NCI-H2107 (cell line): ENCODE data around the gene SMO.

Experiments
- DNase-seq: peaks from one replicate; lab custom pipeline; 2025; lab: John Stamatoyannopoulos, UW

Gene SMO

GRCh38 chr7:129188372-129188891 is at the start of gene SMO:
Gene SMO, plus strand, starts transcription at chr7:129188633. Its CDS starts 519 bp downstream, at chr7:129189152.
- DNase-seq = peak; percentile 20

DNA sequence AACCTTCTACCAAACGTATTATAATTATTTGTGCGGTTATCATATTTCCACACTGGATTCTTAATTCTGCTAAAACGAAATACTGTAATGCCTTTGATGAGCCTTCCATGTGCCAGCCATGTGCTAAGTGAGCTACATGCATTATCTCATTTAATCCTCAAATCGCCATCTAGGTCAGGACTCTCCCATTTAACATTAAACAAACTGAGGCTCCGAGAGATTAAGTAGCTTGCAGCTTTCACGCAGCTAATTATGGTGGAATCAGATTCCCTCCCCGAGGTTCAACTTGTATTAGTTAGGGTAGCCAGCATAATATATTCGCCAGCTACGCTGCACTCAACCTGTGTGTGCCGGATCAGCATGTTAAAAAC is 44.7 kb upstream of the SMO start:
- no peak for DNase-seq

GRCh38 chr7:129144095-129144833 is 44.2 kb upstream of the SMO start, which contains the start of gene TSPAN33:
Gene TSPAN33, plus strand, starts transcription at chr7:129144707. Its CDS starts 274 bp downstream, at chr7:129144981.
- DNase-seq = peak; percentile 81

GRCh38 chr7:129144834-129145668 is 43.4 kb upstream of the SMO start:
- no peak for DNase-seq

DNA sequence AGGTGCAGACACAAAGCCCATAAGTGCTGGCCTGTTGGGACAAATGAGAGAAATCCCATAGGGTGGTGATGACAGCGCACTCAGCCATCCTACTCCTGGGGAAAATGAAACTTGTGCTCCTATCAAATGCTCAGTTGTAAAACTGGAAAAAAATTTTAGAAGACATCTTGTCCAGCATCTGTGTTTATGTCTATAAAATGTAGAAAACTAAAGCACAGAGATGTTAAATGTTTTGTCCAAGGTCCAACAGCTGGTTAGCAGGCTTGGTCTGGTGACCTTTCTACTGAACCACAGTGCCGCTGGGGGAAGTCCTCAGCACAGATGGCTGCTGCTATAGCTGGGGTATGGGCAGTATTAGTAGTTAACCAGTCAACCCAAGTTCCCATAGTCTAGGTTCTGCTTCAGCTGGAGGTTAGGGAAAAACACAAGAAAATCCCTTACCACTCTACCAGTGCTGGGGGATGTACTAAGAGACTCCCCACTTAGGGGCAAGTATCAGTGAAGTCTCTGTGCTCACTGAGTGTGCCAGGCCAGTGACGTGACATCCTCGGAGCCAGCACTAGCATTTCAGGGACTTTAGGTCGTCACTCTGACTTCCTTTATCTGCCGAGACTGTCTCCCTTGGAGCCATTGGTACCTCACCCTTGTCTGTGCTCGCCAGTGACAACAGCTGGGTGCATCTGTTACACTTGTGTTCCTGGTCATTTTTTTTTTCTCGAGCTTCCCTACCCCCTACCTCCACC is 42.0 kb upstream of the SMO start:
- no peak for DNase-seq

DNA sequence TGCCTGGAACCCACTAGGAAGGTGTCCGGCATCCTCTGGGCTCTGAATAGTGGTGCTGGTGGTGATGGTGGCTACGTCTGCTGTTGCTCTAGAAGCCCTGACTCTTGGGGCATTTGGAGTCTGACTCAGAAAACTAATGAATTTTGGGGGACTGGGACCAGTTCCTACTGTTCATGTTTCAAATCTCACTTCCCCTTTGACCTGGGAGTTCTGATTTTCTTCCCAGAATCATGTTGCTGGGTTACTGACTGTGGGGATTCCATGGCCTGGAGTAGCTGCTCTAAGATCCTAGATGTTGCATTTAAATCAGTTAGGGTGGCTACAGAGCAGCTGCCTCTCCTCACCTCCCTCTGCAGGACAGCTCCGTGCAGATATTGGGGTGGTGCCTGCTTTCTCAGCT is 40.7 kb upstream of the SMO start:
- DNase-seq = no peak

- no peak for DNase-seq
Observed at GRCh38 chr7:129149511-129149910, 38.9 kb upstream of the SMO start.

GRCh38 chr7:129150199-129150996 is 38.0 kb upstream of the SMO start:
- no peak for DNase-seq

GRCh38 chr7:129157651-129158050 is 30.8 kb upstream of the SMO start:
- no peak for DNase-seq

GRCh38 chr7:129159539-129159938 is 28.9 kb upstream of the SMO start:
- no peak for DNase-seq

DNA sequence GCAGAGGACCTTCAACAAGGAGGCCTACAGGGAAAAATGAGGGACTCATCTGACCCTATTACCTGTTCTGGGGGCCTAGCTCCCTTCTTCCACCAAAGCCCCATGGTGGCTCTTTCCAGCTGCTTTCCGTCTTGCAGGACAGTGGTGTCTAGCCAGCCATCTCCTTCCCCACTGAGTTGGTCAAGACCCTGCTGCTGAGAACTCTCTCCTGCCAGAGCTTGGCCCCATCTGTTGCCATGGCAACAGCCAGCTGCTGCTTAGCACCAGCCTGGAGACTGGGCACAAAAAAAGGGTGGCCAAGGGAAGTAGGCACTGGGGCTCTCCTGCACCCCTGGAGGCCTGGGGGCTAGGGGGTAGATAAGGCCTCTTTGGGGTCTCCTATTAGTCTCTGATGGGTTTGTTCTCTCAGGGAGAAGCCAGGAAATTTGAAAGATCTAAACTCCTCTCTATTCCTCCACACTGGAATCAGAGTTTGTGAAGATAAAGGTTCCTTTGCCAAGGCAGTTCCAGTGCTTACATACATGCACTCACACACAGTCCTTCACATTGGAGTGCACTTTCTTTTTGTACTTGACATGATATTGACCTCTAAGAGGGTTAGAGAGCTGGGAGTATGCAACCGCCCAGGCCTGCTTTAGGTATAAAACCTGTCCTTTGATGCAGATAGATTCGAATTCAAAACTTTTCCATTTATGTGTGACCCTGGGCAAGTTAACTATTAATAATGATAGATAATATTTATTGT is 28.1 kb upstream of the SMO start:
- no peak for DNase-seq

- DNase-seq = no peak
Observed at GRCh38 chr7:129161524-129162225, 26.8 kb upstream of the SMO start.

DNA sequence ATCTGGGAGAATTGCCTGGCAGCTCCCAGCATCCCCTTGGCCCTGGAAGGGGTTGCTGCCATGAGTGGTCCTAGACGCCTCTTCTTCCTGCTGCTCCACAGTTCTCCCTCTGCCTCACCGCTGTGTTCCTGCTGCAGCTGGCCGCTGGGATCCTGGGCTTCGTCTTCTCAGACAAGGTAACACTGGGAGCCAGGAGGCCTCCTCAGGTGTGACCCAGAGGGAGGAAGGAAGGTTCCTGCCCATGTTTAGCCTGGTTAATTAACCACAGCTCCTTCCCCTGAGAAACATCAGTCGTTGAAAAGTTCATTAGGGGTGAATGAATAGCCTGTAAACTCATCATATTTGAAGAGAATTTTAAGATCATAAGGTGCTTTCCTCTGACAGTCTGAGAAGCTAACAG is 25.7 kb upstream of the SMO start:
- no peak for DNase-seq

DNA sequence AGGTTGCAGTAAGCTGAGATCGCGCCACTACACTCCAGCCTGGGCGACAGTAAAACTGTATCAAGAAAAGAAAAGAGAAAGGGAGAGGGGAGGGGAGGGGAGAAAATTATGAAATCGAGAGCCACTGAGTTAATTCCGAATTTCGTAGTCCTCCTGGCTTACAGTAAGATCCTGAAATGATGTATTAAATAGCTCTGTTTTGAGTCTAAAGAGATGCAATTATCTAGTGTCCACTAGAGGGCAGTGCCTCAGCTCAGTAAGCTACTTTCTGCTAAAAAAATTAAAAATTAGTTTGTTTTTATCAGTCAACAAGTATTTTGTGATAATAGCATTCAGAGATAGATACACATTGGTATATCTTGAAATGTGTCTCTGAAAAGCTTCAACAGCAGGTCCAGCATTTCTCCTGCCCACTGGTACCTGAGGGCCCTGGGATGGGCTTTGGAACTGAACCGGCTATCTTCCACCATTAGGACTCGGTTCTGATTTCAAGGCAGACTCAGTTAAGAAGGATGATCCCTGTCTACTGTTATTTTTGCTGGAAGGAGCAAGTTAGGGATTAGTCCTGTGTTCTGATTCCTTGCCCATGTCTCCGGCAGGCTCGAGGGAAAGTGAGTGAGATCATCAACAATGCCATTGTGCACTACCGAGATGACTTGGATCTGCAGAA is 24.4 kb upstream of the SMO start:
- no peak for DNase-seq

DNA sequence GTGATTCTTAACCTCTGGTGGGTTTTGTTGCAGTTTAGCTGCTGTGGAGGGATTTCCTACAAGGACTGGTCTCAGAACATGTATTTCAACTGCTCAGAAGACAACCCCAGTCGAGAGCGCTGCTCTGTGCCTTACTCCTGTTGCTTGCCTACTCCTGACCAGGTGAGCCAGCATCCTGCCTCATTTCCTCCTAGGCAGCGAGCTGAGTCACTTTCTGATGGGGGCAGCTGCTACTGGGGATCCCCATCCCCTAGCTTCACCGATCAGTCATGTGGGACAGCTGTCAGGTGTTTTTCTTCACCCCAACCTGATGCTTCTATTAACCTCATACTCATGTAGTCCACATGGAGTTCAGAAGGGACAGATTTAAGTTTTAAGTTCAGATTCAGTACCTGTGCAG is 21.7 kb upstream of the SMO start:
- DNase-seq = no peak

DNA sequence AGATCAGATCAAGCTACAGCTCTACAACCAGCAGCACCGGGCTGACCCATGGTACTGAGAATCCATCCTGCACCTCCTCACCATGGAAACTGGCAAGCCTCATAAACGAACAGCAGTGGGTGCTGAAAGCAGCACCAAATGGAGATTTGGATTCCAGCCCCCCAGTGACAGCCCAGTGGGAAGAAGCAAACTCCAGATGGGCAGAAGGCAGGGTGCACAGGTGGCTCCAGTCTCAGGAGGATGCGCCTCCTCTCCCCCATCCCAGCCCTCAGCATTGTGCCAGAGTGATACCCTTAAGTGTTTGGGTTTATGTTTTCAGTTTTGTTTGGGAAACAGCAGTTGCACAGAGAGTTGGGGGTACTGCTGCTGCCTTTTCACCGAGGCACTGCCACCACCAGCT is 20.6 kb upstream of the SMO start:
- DNase-seq = no peak

GRCh38 chr7:129168231-129169021 is 20.0 kb upstream of the SMO start:
- no peak for DNase-seq

- DNase-seq = no peak
Observed at GRCh38 chr7:129169171-129169671, 19.2 kb upstream of the SMO start.
